ENCODE results near the gene SUPT4H1. TPM values are rescaled to one million over a fixed set of nuclear protein-coding genes. Genes with fewer than 3 reads are reported as not detected.

The SUPT4H1 gene
- total RNA-seq, 2 donors from 2014 or later: 44.8 to 70.0 TPM

GRCh38 chr17:58329810-58330537 lies 22.0 kb downstream of the SUPT4H1 start:
- no peak for DNase-seq (ENCODE audit: low spot score)
- Histone ChIP-seq H3K4me3 (no peak overlapping the region), H3K4me1 (replicated peaks) (no peaks in the 10 kb centered on the region), H3K9me3 (no peaks in the 10 kb centered on the region), H3K36me3 (no peaks in the 10 kb centered on the region), H3K27ac (no peak overlapping the region), H3K27me3 (replicated peaks; ENCODE audit: insufficient read depth) (no peaks in the 10 kb centered on the region)
- intact Hi-C loops (cut with DNase I): no loop called here
- TF ChIP-seq POLR2A (IDR thresholded peaks at IDR 0.05) (no peak), POLR2AphosphoS5 (IDR thresholded peaks at IDR 0.05) (no peak)
- TF ChIP-seq, protein P1, sequence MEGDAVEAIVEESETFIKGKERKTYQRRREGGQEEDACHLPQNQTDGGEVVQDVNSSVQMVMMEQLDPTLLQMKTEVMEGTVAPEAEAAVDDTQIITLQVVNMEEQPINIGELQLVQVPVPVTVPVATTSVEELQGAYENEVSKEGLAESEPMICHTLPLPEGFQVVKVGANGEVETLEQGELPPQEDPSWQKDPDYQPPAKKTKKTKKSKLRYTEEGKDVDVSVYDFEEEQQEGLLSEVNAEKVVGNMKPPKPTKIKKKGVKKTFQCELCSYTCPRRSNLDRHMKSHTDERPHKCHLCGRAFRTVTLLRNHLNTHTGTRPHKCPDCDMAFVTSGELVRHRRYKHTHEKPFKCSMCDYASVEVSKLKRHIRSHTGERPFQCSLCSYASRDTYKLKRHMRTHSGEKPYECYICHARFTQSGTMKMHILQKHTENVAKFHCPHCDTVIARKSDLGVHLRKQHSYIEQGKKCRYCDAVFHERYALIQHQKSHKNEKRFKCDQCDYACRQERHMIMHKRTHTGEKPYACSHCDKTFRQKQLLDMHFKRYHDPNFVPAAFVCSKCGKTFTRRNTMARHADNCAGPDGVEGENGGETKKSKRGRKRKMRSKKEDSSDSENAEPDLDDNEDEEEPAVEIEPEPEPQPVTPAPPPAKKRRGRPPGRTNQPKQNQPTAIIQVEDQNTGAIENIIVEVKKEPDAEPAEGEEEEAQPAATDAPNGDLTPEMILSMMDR (IDR thresholded peaks at IDR 0.05): no peak
- 67% methylated on average over 4 of the region's 4 CpGs for WGBS

DNA sequence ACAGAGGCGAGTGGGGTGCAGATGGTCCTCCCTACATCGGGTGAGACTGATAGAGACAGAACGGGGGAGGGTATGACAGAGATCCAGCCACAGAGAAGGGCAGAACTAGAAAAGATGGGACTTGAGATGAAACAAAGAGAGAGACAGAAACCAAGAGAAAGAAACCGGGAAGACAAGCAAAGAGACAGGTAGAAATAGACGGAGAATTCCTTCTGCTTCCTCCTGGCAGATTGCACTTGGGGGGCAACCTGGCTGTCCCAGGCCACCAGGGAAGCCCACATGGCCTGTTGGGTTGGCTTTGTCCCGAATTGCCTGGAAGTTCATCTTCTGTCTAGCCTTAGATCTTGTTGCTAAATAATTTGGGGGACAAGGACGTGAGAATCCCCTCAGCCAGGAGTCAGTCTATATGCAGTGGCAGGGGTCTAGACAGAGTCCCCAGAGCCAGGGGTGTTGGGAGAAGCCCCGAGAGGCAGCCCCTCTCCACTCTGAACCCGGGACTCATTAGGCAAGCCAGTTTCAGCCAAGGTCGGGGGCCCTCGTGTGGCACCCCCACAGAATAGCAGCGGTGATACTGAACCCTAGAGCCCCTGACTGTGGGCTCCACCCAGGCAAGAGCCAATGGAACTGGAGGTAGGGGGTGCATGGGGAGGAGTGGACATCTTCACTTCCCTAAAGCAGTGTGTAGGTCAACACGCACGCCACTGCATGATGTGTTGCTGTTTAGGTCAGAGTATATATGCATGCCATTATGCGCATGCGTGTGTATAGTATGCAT lies 22.8 kb downstream of the SUPT4H1 start:
- Histone ChIP-seq H3K4me3 (no peak overlapping the region), H3K27me3 (replicated peaks; ENCODE audit: insufficient read depth) (no peaks in the 10 kb centered on the region), H3K27ac (no peak overlapping the region), H3K9me3 (no peaks in the 10 kb centered on the region), H3K4me1 (replicated peaks) (no peaks in the 10 kb centered on the region), H3K36me3 (no peaks in the 10 kb centered on the region)
- intact Hi-C loops (cut with DNase I): no loop called here
- WGBS: 44% methylated on average over 16 of the region's 16 CpGs
- no peak for DNase-seq (ENCODE audit: low spot score)
- TF ChIP-seq POLR2A (IDR thresholded peaks at IDR 0.05) (no peak), POLR2AphosphoS5 (IDR thresholded peaks at IDR 0.05) (no peak)
- TF ChIP-seq, protein P1 (IDR thresholded peaks at IDR 0.05): peak in 1 of 4 experiments; percentile 17

- 34% methylated on average over 23 of the region's 23 CpGs for WGBS
- H3K27ac ChIP-seq: no peak within 1 kb of the TSS
- no peak within 1 kb of the TSS for H3K4me3 ChIP-seq
- H3K4me1 ChIP-seq (replicated peaks): no peaks in the 10 kb centered on the region
- H3K27me3 ChIP-seq (replicated peaks; ENCODE audit: insufficient read depth): no peaks in the 10 kb centered on the region
- TF ChIP-seq POLR2AphosphoS5 (IDR thresholded peaks at IDR 0.05) (no peak), POLR2A (IDR thresholded peaks at IDR 0.05) (no peak)
- TF ChIP-seq, protein P1 (IDR thresholded peaks at IDR 0.05): no peak
- intact Hi-C loops (cut with DNase I): no loop called here
- no peak for DNase-seq (ENCODE audit: low spot score)
- no peaks in the 10 kb centered on the region for H3K36me3 ChIP-seq
- no peaks in the 10 kb centered on the region for H3K9me3 ChIP-seq
Measured at GRCh38 chr17:58328195-58329034, 23.6 kb downstream of the SUPT4H1 start, which contains the start of gene TSPOAP1. TSS of gene TSPOAP1 (minus strand) at chr17:58328795. CDS start at chr17:58327920, 875 bp downstream.

DNA sequence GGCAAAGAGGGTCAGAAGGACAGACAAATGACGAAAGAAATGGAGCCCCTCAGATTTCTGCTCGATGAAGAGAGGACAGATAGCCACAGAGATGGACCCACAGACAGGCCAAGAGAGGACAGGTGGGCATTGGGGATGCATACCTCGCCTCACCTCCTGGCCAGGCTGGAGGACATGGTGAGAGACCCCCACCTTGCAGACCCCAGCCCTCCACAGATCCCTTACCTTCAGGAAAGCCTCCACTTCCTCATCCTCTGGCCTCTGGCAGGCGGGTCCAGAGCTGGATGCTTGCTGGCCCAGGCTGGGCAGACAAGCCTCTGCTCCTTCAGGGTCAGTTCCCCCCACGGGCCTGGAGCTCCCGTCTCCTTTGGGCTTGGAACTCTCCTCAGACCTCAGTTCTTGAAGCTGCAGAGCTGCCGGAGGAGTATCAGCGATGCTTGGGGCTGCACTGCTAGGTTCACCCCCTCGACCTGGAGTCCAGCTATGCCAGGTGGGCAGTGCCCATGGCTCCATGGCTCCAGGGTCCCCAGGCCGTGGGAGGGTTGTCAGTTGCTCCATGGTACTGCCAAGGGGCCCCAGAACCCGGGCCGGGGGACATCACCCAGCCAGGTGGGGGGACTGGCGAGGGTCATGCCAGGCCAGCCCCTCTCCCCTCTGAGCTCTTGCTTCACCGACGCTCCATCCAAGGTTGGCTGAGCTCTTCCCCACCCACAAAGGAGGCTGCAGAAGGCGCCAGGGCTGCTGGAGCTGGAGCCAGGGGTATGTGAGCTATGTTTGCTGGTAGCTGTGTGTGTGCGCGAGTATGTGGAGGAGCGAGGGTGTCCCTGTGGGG lies 24.4 kb downstream of the SUPT4H1 start:
- H3K27ac ChIP-seq: no peak overlapping the region
- no peaks in the 10 kb centered on the region for H3K36me3 ChIP-seq
- WGBS: 71% methylated on average over 19 of the region's 19 CpGs
- intact Hi-C loops (cut with DNase I): no loop called here
- H3K4me3 ChIP-seq: no peak overlapping the region
- no peaks in the 10 kb centered on the region for H3K9me3 ChIP-seq
- no peaks in the 10 kb centered on the region for H3K4me1 ChIP-seq (replicated peaks)
- no peak for DNase-seq (ENCODE audit: low spot score)
- no peak for TF ChIP-seq POLR2AphosphoS5 (IDR thresholded peaks at IDR 0.05)
- no peak for TF ChIP-seq POLR2A (IDR thresholded peaks at IDR 0.05)
- TF ChIP-seq, protein P1 (IDR thresholded peaks at IDR 0.05): no peak
- no peaks in the 10 kb centered on the region for H3K27me3 ChIP-seq (replicated peaks; ENCODE audit: insufficient read depth)
